ENCODE results near the gene ZNF80.

The ZNF80 gene

GRCh38 chr3:114213627-114214541 is 23.5 kb downstream of the ZNF80 start:
- no peak for TF ChIP-seq CTCF (IDR thresholded peaks at IDR 0.05; ENCODE audit: borderline replicate concordance, insufficient read depth, low read depth, low read length)
- H3K4me3 ChIP-seq (ENCODE audit: low read depth, low read length) = peak overlapping the region; percentile 30

GRCh38 chr3:114213292-114213626 is 24.1 kb downstream of the ZNF80 start:
- H3K4me3 ChIP-seq (ENCODE audit: low read depth, low read length) = no peak overlapping the region
- TF ChIP-seq CTCF (IDR thresholded peaks at IDR 0.05; ENCODE audit: borderline replicate concordance, insufficient read depth, low read depth, low read length) = no peak

GRCh38 chr3:114212646-114213045 is 24.7 kb downstream of the ZNF80 start:
- TF ChIP-seq CTCF (IDR thresholded peaks at IDR 0.05; ENCODE audit: borderline replicate concordance, insufficient read depth, low read depth, low read length) = no peak
- no peak overlapping the region for H3K4me3 ChIP-seq (ENCODE audit: low read depth, low read length)

GRCh38 chr3:114207768-114208167 is 29.6 kb downstream of the ZNF80 start:
- H3K4me3 ChIP-seq (ENCODE audit: low read depth, low read length) = no peak overlapping the region
- no peak for TF ChIP-seq CTCF (IDR thresholded peaks at IDR 0.05; ENCODE audit: borderline replicate concordance, insufficient read depth, low read depth, low read length)

- TF ChIP-seq CTCF (IDR thresholded peaks at IDR 0.05; ENCODE audit: borderline replicate concordance, insufficient read depth, low read depth, low read length) = no peak
- H3K4me3 ChIP-seq (ENCODE audit: low read depth, low read length) = no peak overlapping the region
Measured at GRCh38 chr3:114206342-114206741, 31.0 kb downstream of the ZNF80 start.

- no peak for TF ChIP-seq CTCF (IDR thresholded peaks at IDR 0.05; ENCODE audit: borderline replicate concordance, insufficient read depth, low read depth, low read length)
Measured at GRCh38 chr3:114205541-114205940, 31.8 kb downstream of the ZNF80 start.

GRCh38 chr3:114194750-114195149 is 42.6 kb downstream of the ZNF80 start:
- TF ChIP-seq CTCF (IDR thresholded peaks at IDR 0.05; ENCODE audit: borderline replicate concordance, insufficient read depth, low read depth, low read length) = no peak
- no peak overlapping the region for H3K4me3 ChIP-seq (ENCODE audit: low read depth, low read length)

More at GRCh38 chr3:114205541-114205940, 31.8 kb downstream of the ZNF80 start:
- no peak overlapping the region for H3K4me3 ChIP-seq (ENCODE audit: low read depth, low read length)

All from GM12875 (cell line).